GM12864 (cell line): ENCODE results near the gene KRTAP4-5.

Source experiments
- DNase-seq: peaks from one replicate; pipeline ENCODE4 v3.0.0-alpha.2; 2011; ENCODE audit warnings: low read depth
- H3K4me3 ChIP-seq: 2 replicates; pipeline ENCODE4 v1.5.1; 2011; ENCODE audit warnings: mild to moderate bottlenecking, low read depth, low read length, control low read depth
- CTCF ChIP-seq: IDR thresholded peaks from 2 replicates; pipeline ENCODE4 v1.5.1; 2011; ENCODE audit warnings: low read depth, mild to moderate bottlenecking, moderate library complexity, low read length, control low read depth, inconsistent platforms; ENCODE audit errors: missing control alignments

The KRTAP4-5 gene

GRCh38 chr17:41178843-41179616, 29.4 kb upstream of the KRTAP4-5 start:
- H3K4me3 ChIP-seq, result no peak overlapping the region
- DNase-seq, result no peak
- TF ChIP-seq CTCF, result no peak

- no peak for DNase-seq
- no peak for TF ChIP-seq CTCF
- no peak overlapping the region for H3K4me3 ChIP-seq
Observed at GRCh38 chr17:41178341-41178740, 28.7 kb upstream of the KRTAP4-5 start.

- no peak within 1 kb of the TSS for H3K4me3 ChIP-seq
- TF ChIP-seq CTCF, result no peak
- DNase-seq, result no peak
Observed at GRCh38 chr17:41177727-41178271, 28.2 kb upstream of the KRTAP4-5 start, which contains the start of gene KRTAP4-2. KRTAP4-2 (minus strand) TSS chr17:41178221; CDS start chr17:41178164, 57 bp downstream.

- H3K4me3 ChIP-seq, result no peak overlapping the region
- TF ChIP-seq CTCF, result no peak
- DNase-seq, result no peak
Observed at GRCh38 chr17:41176744-41177387, 27.2 kb upstream of the KRTAP4-5 start.

GRCh38 chr17:41171886-41172285, 22.3 kb upstream of the KRTAP4-5 start:
- no peak for TF ChIP-seq CTCF
- DNase-seq, result no peak
- H3K4me3 ChIP-seq, result no peak overlapping the region

GRCh38 chr17:41168121-41168520, 18.5 kb upstream of the KRTAP4-5 start, which contains the start of gene KRTAP4-3:
KRTAP4-3 (minus strand) TSS chr17:41168221; CDS start chr17:41168172, 49 bp downstream.
- no peak for DNase-seq
- H3K4me3 ChIP-seq, result no peak within 1 kb of the TSS
- TF ChIP-seq CTCF, result no peak
